LNCAP (cell line): ENCODE measurements around the gene ABHD17A.

ENCODE experiments used
- CTCF ChIP-seq: fragments of 450-650 bp; IDR thresholded peaks from 2 replicates; pipeline ENCODE4 v1.5.1; 2017; ENCODE audit warnings: mild to moderate bottlenecking

Gene ABHD17A

GRCh38 chr19:1909761-1910080 lies 24.4 kb upstream of the ABHD17A start:
- no peak for TF ChIP-seq CTCF

- TF ChIP-seq CTCF = no peak
Measured at GRCh38 chr19:1908364-1908678, 23.0 kb upstream of the ABHD17A start.

- TF ChIP-seq CTCF = no peak
Measured at GRCh38 chr19:1907563-1908363, 22.5 kb upstream of the ABHD17A start.

- TF ChIP-seq CTCF = no peak
Measured at GRCh38 chr19:1906985-1907562, 21.8 kb upstream of the ABHD17A start.

- TF ChIP-seq CTCF = no peak
Measured at GRCh38 chr19:1905863-1906375, 20.6 kb upstream of the ABHD17A start.

GRCh38 chr19:1905110-1905862 lies 20.0 kb upstream of the ABHD17A start, which contains the start of the genes ADAT3 and SCAMP4:
Gene ADAT3 (plus strand): TSS chr19:1905399. CDS start chr19:1912048, 6,649 bp downstream.
Gene SCAMP4 (plus strand): TSS chr19:1905399. CDS start chr19:1915020, 9,621 bp downstream.
- no peak for TF ChIP-seq CTCF

- no peak for TF ChIP-seq CTCF
Measured at GRCh38 chr19:1904860-1905109, 19.5 kb upstream of the ABHD17A start.
